HCT116 (cell line): ENCODE measurements around the gene DNASE1L1. TPM values are rescaled to one million over a fixed set of nuclear protein-coding genes. Genes with fewer than 3 reads are reported as not detected.
"Not testable (repeated sequence)": the region's sequence is repeated elsewhere in the genome, so short reads cannot be mapped to it uniquely, and the experiment has no call there.

Source experiments
- ATAC-seq: fragments of 200-7000 bp; cut with Tn5 transposase; 2 replicates; pipeline ENCODE4 v1.9.1; 2020; ENCODE audit warnings: mild to moderate bottlenecking, moderate library complexity
- BruUV-seq: library from RNA; stranded (reverse); fragments of 400-500 nt; replicated peaks from 2 replicates; lab custom pipeline; 2021; lab: Mats Ljungman, UMichigan
- CTCF ChIA-PET: fragments of 300-600 bp; sonication (Branson Sonifier 250); formaldehyde crosslinking; loops from one replicate; lab custom pipeline; 2021; ENCODE audit warnings: antibody characterized with exemption; lab: Charles Lee
- POLR2A ChIA-PET: fragments of 300-600, 350-600 bp; sonication (Branson Sonifier 250); formaldehyde crosslinking; loops from one replicate; lab custom pipeline; 2021; ENCODE audit warnings: antibody characterized with exemption; lab: Charles Lee
- RAD21 ChIA-PET, 2 experiments: fragments of 300-600 bp; sonication (Branson Sonifier 250); formaldehyde crosslinking; loops; one replicate each; lab custom pipeline; 2023; ENCODE audit warnings: low total read pairs in 2 of 2; ENCODE audit not compliant: uncharacterized antibody in 2 of 2, unreplicated experiment in 2 of 2, low non-redundant PET in 1 of 2; lab: Charles Lee
- DNase-seq: peaks from one replicate; pipeline ENCODE4 v3.0.0-alpha.2; 2010; ENCODE audit warnings: low read depth, low spot score
- H2AFZ ChIP-seq: fragments of 200-600 bp; shearing (Covaris generic), sonication (generic); 2 replicates; pipeline ENCODE4 v1.6.1; 2017; ENCODE audit warnings: low read depth, mixed run types, mixed read lengths, antibody characterized with exemption, low read length; ENCODE audit not compliant: poor library complexity, severe bottlenecking
- H3K27ac ChIP-seq: 2 replicates; pipeline ENCODE4 v1.5.1; 2012; ENCODE audit warnings: low read depth, low read length
- H3K27me3 ChIP-seq: fragments of 200-600 bp; sonication (generic); 2 replicates; pipeline ENCODE4 v1.6.1; 2016; ENCODE audit warnings: mixed run types, low read length, mixed read lengths; ENCODE audit not compliant: insufficient read depth
- H3K36me3 ChIP-seq, 2 experiments: fragments of 200-500 bp in 1 of 2; fragments of 200-600 bp in 1 of 2; sonication (Bioruptor generic) in 1 of 2; sonication (generic) in 1 of 2; 2 replicates each; pipeline versions ENCODE4 v1.5.1 to v1.6.1; 2014 to 2016; ENCODE audit warnings: low read length in 2 of 2, inconsistent platforms in 1 of 2, mixed read lengths in 1 of 2, mixed run types in 1 of 2; ENCODE audit not compliant: insufficient read depth in 2 of 2, control insufficient read depth in 1 of 2
- H3K4me1 ChIP-seq, 2 experiments: fragments of 200-600 bp in 1 of 2; sonication (generic) in 1 of 2; 2 replicates each; pipeline versions ENCODE4 v1.5.1 to v1.6.1; 2012 to 2017; ENCODE audit warnings: low read length in 2 of 2, inconsistent platforms in 1 of 2, mild to moderate bottlenecking in 1 of 2, mixed read lengths in 1 of 2, mixed run types in 1 of 2, moderate library complexity in 1 of 2; ENCODE audit not compliant: insufficient read depth in 2 of 2, control insufficient read depth in 1 of 2
- H3K4me2 ChIP-seq: fragments of 200-600 bp; sonication (generic); 2 replicates; pipeline ENCODE4 v1.6.1; 2017; ENCODE audit warnings: mixed run types, low read length, mixed read lengths
- H3K4me3 ChIP-seq, 2 experiments: fragments of 200-600 bp in 1 of 2; sonication (generic) in 1 of 2; replicated peaks in 1 of 2; 2 replicates each; pipeline ENCODE4 v1.5.1; 2011 to 2016; ENCODE audit warnings: low read length in 2 of 2, control low read depth in 1 of 2, low read depth in 1 of 2, mild to moderate bottlenecking in 1 of 2, mixed read lengths in 1 of 2, mixed run types in 1 of 2
- H3K79me2 ChIP-seq: fragments of 200-600 bp; sonication (generic); 2 replicates; pipeline ENCODE4 v1.6.1; 2017; ENCODE audit warnings: mild to moderate bottlenecking, mixed run types, low read length, moderate library complexity, mixed read lengths; ENCODE audit not compliant: insufficient read depth
- H3K9ac ChIP-seq: fragments of 200-600 bp; sonication (generic); 2 replicates; pipeline ENCODE4 v1.6.1; 2016; ENCODE audit warnings: low read length, mixed read lengths
- H3K9me2 ChIP-seq: fragments of 200-600 bp; sonication (generic), shearing (Covaris generic); 2 replicates; pipeline ENCODE4 v1.6.1; 2017; ENCODE audit warnings: mixed run types, mild to moderate bottlenecking, moderate library complexity; ENCODE audit not compliant: insufficient read depth
- H3K9me3 ChIP-seq, 2 experiments: fragments of 200-500 bp in 1 of 2; fragments of 200-600 bp in 1 of 2; sonication (Bioruptor generic) in 1 of 2; sonication (generic) in 1 of 2; 2 replicates each; pipeline ENCODE4 v1.6.1; 2014 to 2017; ENCODE audit warnings: low read length in 2 of 2, mixed read lengths in 2 of 2, inconsistent platforms in 1 of 2, low read depth in 1 of 2, mild to moderate bottlenecking in 1 of 2, mixed run types in 1 of 2, moderate library complexity in 1 of 2; ENCODE audit not compliant: control insufficient read depth in 1 of 2, insufficient read depth in 1 of 2
- H4K20me1 ChIP-seq: fragments of 200-600 bp; sonication (generic), shearing (Covaris generic); 2 replicates; pipeline ENCODE4 v1.6.1; 2017; ENCODE audit warnings: mixed run types, mild to moderate bottlenecking, moderate library complexity; ENCODE audit not compliant: insufficient read depth
- CTCF ChIP-seq, 3 experiments: fragments of 200-600 bp in 1 of 3; sonication (generic) in 1 of 3; IDR thresholded peaks in 2 of 3; conservative IDR thresholded peaks in 1 of 3; 2 replicates each; pipeline ENCODE4 v1.5.1; 2012 to 2017; ENCODE audit warnings: low read depth in 2 of 3, low read length in 2 of 3, antibody characterized with exemption in 1 of 3, borderline replicate concordance in 1 of 3, control low read depth in 1 of 3, mild to moderate bottlenecking in 1 of 3, mixed read lengths in 1 of 3, mixed run types in 1 of 3, moderate library complexity in 1 of 3; ENCODE audit not compliant: insufficient read depth in 1 of 3
- JUND ChIP-seq: IDR thresholded peaks from 2 replicates; pipeline ENCODE4 v1.6.1; 2012
- POLR2A ChIP-seq: IDR thresholded peaks from 2 replicates; pipeline ENCODE4 v1.7.0; 2011; ENCODE audit warnings: borderline replicate concordance; ENCODE audit not compliant: insufficient read depth, insufficient read length; ENCODE audit errors: extremely low read depth
- POLR2AphosphoS5 ChIP-seq: IDR thresholded peaks from 2 replicates; pipeline ENCODE4 v1.6.1; 2011; ENCODE audit warnings: mild to moderate bottlenecking, low read depth, low read length, moderate library complexity
- RAD21 ChIP-seq: IDR thresholded peaks from 2 replicates; pipeline ENCODE4 v1.6.1; 2012; ENCODE audit warnings: low read depth, mild to moderate bottlenecking
- TCF7L2 ChIP-seq: IDR thresholded peaks from 2 replicates; pipeline ENCODE4 v1.7.0; 2011; ENCODE audit warnings: borderline replicate concordance, inconsistent platforms; ENCODE audit not compliant: insufficient read depth, insufficient read length; ENCODE audit errors: extremely low read depth
- ZFX ChIP-seq: fragments of 450-650 bp; IDR thresholded peaks from 2 replicates; pipeline ENCODE4 v1.6.1; 2017
- intact Hi-C: fragments of 100-400 bp; cut with micrococcal nuclease; formaldehyde crosslinking; loops from 2 replicates; pipeline ENCODE4 v1.10.0; 2022
- total RNA-seq: library from RNA; stranded (reverse); gene quantifications from one replicate; pipeline ENCODE4 v1.2.1, GENCODE V29; 2021; ENCODE audit not compliant: unreplicated experiment

Gene DNASE1L1
- total RNA-seq, 1 experiment from 2014 or later: 16.5 TPM

- Histone ChIP-seq H4K20me1 (no peaks in the 10 kb centered on the region), H3K27me3 (no peaks in the 10 kb centered on the region), H2AFZ (no peak overlapping the region), H3K4me1 (peaks cover 0 to 21% of the 10 kb centered on the region in 2 experiments; a peak in 2 of 4 replicates), H3K4me3 (no peak overlapping the region), H3K79me2 (peaks cover 19% of the 10 kb centered on the region), H3K27ac (peak overlapping the region; percentile 45; the same call in 1 of the 2 replicates), H3K9me2 (no peaks in the 10 kb centered on the region), H3K4me2 (no peak overlapping the region), H3K36me3 (peaks cover 0 to 27% of the 10 kb centered on the region in 2 experiments; a peak in 1 of 4 replicates), H3K9ac (no peak overlapping the region), H3K9me3 (no peaks in the 10 kb centered on the region)
- ChIA-PET RAD21 (no interaction called here), CTCF (no interaction called here), POLR2A (interaction anchor here (2.8 kb wide), 1 partner anchor 8 kb away, joined by 10 read pairs; the partner anchor contains the start of gene DNASE1L1)
- ATAC-seq (peak; percentile 14), DNase-seq (no peak)
- no TSS peak for BruUV-seq
- intact Hi-C loops: no loop called here
- TF ChIP-seq ZFX (no peak), CTCF (IDR thresholded peaks at IDR 0.05 in 2 of 3, conservative IDR thresholded peaks at IDR 0.05 in 1 of 3; ENCODE audit: borderline replicate concordance in 1 of 3, insufficient read depth in 1 of 3, low read depth in 2 of 3, low read length in 2 of 3) (no peak), POLR2AphosphoS5 (peak; percentile 78), POLR2A (peak; percentile 74), RAD21 (no peak), TCF7L2 (no peak), JUND (no peak)
Observed at GRCh38 chrX:154401045-154401799, 7.8 kb downstream of the DNASE1L1 start.

- POLR2A ChIA-PET: interaction anchor here (1.4 to 2.8 kb wide), 2 partner anchors 9 to 27 kb away, joined by 4 to 10 read pairs; partner anchors contain the start of gene DNASE1L1
- CTCF ChIA-PET, RAD21 ChIA-PET: not testable (repeated sequence)
Observed at GRCh38 chrX:154400369-154400817, 8.7 kb downstream of the DNASE1L1 start.

More at GRCh38 chrX:154400369-154400817, 8.7 kb downstream of the DNASE1L1 start:
- H3K27ac ChIP-seq: peak overlapping the region; percentile 92
- peak overlapping the region; percentile 85 for H3K4me2 ChIP-seq
- peaks cover 0 to 23% of the 10 kb centered on the region in 2 experiments; a peak in 2 of 4 replicates for H3K4me1 ChIP-seq
- H4K20me1 ChIP-seq, H2AFZ ChIP-seq, H3K27me3 ChIP-seq, H3K9me2 ChIP-seq, BruUV-seq, DNase-seq, ATAC-seq, H3K9me3 ChIP-seq, intact Hi-C loops: not testable (repeated sequence)
- peaks cover 19% of the 10 kb centered on the region for H3K79me2 ChIP-seq
- peaks cover 0 to 27% of the 10 kb centered on the region in 2 experiments; a peak in 1 of 4 replicates for H3K36me3 ChIP-seq
- H3K9ac ChIP-seq: 0 out of 2 replicates have a peak overlapping the region, but pooled peaks have one; percentile 97
- peak overlapping the region in 1 of 2 experiments; percentile 84; a peak in 3 of 4 replicates for H3K4me3 ChIP-seq
